HG02588 (cell line): Measurements from ENCODE around the gene SNCG.
A peak's percentile ranks its signal among the peaks of the same experiment; 100 is the strongest.

Source experiments
- ATAC-seq: cut with Tn5 transposase; IDR thresholded peaks from one replicate; pipeline ENCODE4 v1.9.1; 2021; ENCODE audit warnings: mild to moderate bottlenecking, moderate library complexity; ENCODE audit not compliant: unreplicated experiment

The SNCG gene

GRCh38 chr10:86960003-86960862, 1.8 kb downstream of the SNCG start:
- peak; percentile 63 for ATAC-seq

GRCh38 chr10:86960863-86961434, 2.5 kb downstream of the SNCG start:
- no peak for ATAC-seq

- ATAC-seq, result no peak
These were observed 3.2 kb downstream of the SNCG start for GRCh38 chr10:86961481-86962091.

- no peak for ATAC-seq
These were observed 4.0 kb downstream of the SNCG start for GRCh38 chr10:86962136-86962980.

- ATAC-seq, result no peak
These were observed 4.5 kb downstream of the SNCG start for GRCh38 chr10:86962981-86963310.

- no peak for ATAC-seq
These were observed 5.0 kb downstream of the SNCG start for GRCh38 chr10:86963341-86963919.

- no peak for ATAC-seq
These were observed 5.9 kb downstream of the SNCG start for GRCh38 chr10:86964061-86964846.

GRCh38 chr10:86964847-86965190, 6.4 kb downstream of the SNCG start:
- no peak for ATAC-seq

- ATAC-seq, result no peak
These were observed 7.7 kb downstream of the SNCG start for GRCh38 chr10:86965986-86966654.

GRCh38 chr10:86967481-86967941, 9.1 kb downstream of the SNCG start:
- no peak for ATAC-seq

- ATAC-seq, result no peak
These were observed 10.0 kb downstream of the SNCG start, which contains the start of gene ADIRF for GRCh38 chr10:86968271-86968993. Gene ADIRF, plus strand, starts transcription at chr10:86968482. Its CDS starts 63 bp downstream, at chr10:86968545.

GRCh38 chr10:86968994-86969355, 10.6 kb downstream of the SNCG start:
- no peak for ATAC-seq

- ATAC-seq, result no peak
These were observed 11.1 kb downstream of the SNCG start for GRCh38 chr10:86969421-86970041.

- ATAC-seq, result no peak
These were observed 12.0 kb downstream of the SNCG start for GRCh38 chr10:86970162-86970981.

GRCh38 chr10:86970982-86971231, 12.5 kb downstream of the SNCG start:
- no peak for ATAC-seq

GRCh38 chr10:86971232-86971991, 13.0 kb downstream of the SNCG start:
- ATAC-seq, result peak; percentile 81
